Activated CD8-positive, alpha-beta T cell treated with anti-CD3 and anti-CD28 coated beads for 36 hours (primary cell): ENCODE data around the gene DDX42. TPM values are rescaled to one million over a fixed set of nuclear protein-coding genes. Genes with fewer than 3 reads are reported as not detected.

Source experiments
- ATAC-seq: fragments of 200-7000 bp; cut with Tn5 transposase; one replicate; pipeline ENCODE4 v1.10.0; 2021; ENCODE audit warnings: mild to moderate bottlenecking, moderate library complexity
- CTCF ChIA-PET: fragments of 350-600 bp; sonication (Branson Sonifier 250); formaldehyde crosslinking; loops from one replicate; lab custom pipeline; 2021; ENCODE audit warnings: antibody characterized with exemption; lab: Charles Lee
- POLR2A ChIA-PET: fragments of 350-600 bp; sonication (Branson Sonifier 250); formaldehyde crosslinking; loops from one replicate; lab custom pipeline; 2021; ENCODE audit warnings: antibody characterized with exemption; lab: Charles Lee
- DNase-seq: peaks from one replicate; pipeline ENCODE4 v3.0.0-alpha.2; 2020
- H3K27ac Mint-ChIP-seq: one replicate; pipeline ENCODE4 v1.8.0; 2021; ENCODE audit warnings: mild to moderate bottlenecking, mixed read lengths
- H3K27me3 Mint-ChIP-seq: one replicate; pipeline ENCODE4 v1.8.0; 2021; ENCODE audit warnings: mixed read lengths
- H3K36me3 Mint-ChIP-seq: one replicate; pipeline ENCODE4 v1.8.0; 2021; ENCODE audit warnings: low read depth, mixed read lengths
- H3K4me1 Mint-ChIP-seq: one replicate; pipeline ENCODE4 v1.8.0; 2021; ENCODE audit warnings: low read depth, mixed read lengths
- H3K4me3 Mint-ChIP-seq: one replicate; pipeline ENCODE4 v1.8.0; 2021; ENCODE audit warnings: mild to moderate bottlenecking, moderate library complexity, mixed read lengths
- H3K9me3 Mint-ChIP-seq: one replicate; pipeline ENCODE4 v1.8.0; 2021; ENCODE audit warnings: mixed read lengths
- CTCF ChIP-seq: fragments of 200-600 bp; IDR thresholded peaks from one replicate; pipeline ENCODE4 v1.8.0; 2022; ENCODE audit warnings: antibody characterized with exemption, mild to moderate bottlenecking
- intact Hi-C: fragments of 100-400 bp; cut with micrococcal nuclease; formaldehyde crosslinking; loops from one replicate; pipeline ENCODE4 v1.10.0; 2022
- total RNA-seq, 2 experiments: library from RNA; stranded (reverse); gene quantifications; one replicate each; pipeline ENCODE4 v1.2.3, GENCODE V29; 2021

Gene DDX42
- total RNA-seq, 2 experiments from 2014 or later = 91.9 to 96.0 TPM

- no peak for TF ChIP-seq CTCF
- H3K27me3 Mint-ChIP-seq = no peaks in the 10 kb centered on the region
- ATAC-seq = peak; percentile 96
- ChIA-PET POLR2A (interaction anchor here (0.7 to 2.0 kb wide), 23 partner anchors 8 to 187 kb away, joined by 3 to 25 read pairs (median 4); partner anchors contain the start of genes CCDC47, DDX42, LIMD2 and PSMC5), CTCF (interaction anchor here (0.7 to 1.3 kb wide), 6 partner anchors 9 to 118 kb away, joined by 3 to 5 read pairs (median 4); partner anchors contain the start of gene FTSJ3)
- H3K36me3 Mint-ChIP-seq = peaks cover 11% of the 10 kb centered on the region
- peak; percentile 99 for DNase-seq
- no peaks in the 10 kb centered on the region for H3K9me3 Mint-ChIP-seq
- H3K4me1 Mint-ChIP-seq = peaks cover 21% of the 10 kb centered on the region
- intact Hi-C loops = loop anchor here (2.0 to 5.0 kb wide), 2 partner anchors 31 to 34 kb away; partner anchors contain the start of gene CCDC47
- H3K27ac Mint-ChIP-seq = peak within 1 kb of the TSS; percentile 96
- peak within 1 kb of the TSS; percentile 94 for H3K4me3 Mint-ChIP-seq
These were observed 32.4 kb upstream of the DDX42 start, which contains the start of gene STRADA for GRCh38 chr17:63741408-63742173. Gene STRADA (minus strand): TSS chr17:63741799. CDS start chr17:63728369, 13,430 bp downstream.

- peak; percentile 73 for ATAC-seq
- ChIA-PET POLR2A (interaction anchor here (0.7 to 3.1 kb wide), 4 partner anchors 10 to 54 kb away, joined by 3 to 14 read pairs (median 3); no protein-coding TSS in a partner anchor), CTCF (interaction anchor here (0.8 to 1.7 kb wide), 4 partner anchors 11 to 326 kb away, joined by 3 to 4 read pairs (median 4); no protein-coding TSS in a partner anchor)
- Mint-ChIP-seq H3K36me3 (peaks cover 41% of the 10 kb centered on the region), H3K27me3 (no peaks in the 10 kb centered on the region), H3K4me1 (peaks cover 19% of the 10 kb centered on the region), H3K9me3 (no peaks in the 10 kb centered on the region), H3K4me3 (peak overlapping the region; percentile 57), H3K27ac (peak overlapping the region; percentile 86)
- TF ChIP-seq CTCF = no peak
- intact Hi-C loops = no loop called here
- peak; percentile 43 for DNase-seq
These were observed 22.2 kb upstream of the DDX42 start for GRCh38 chr17:63751806-63752205.

GRCh38 chr17:63752707-63753106, 21.3 kb upstream of the DDX42 start:
- Mint-ChIP-seq H3K4me1 (peaks cover 19% of the 10 kb centered on the region), H3K4me3 (no peak overlapping the region), H3K36me3 (peaks cover 46% of the 10 kb centered on the region), H3K9me3 (no peaks in the 10 kb centered on the region), H3K27me3 (no peaks in the 10 kb centered on the region), H3K27ac (no peak overlapping the region)
- DNase-seq (no peak), ATAC-seq (no peak)
- ChIA-PET CTCF (interaction anchor here (0.8 to 1.7 kb wide), 5 partner anchors 10 to 327 kb away, joined by 3 to 4 read pairs (median 3); partner anchors contain the start of gene CCDC47), POLR2A (interaction anchor here (0.7 to 3.1 kb wide), 5 partner anchors 9 to 55 kb away, joined by 3 to 14 read pairs (median 3); no protein-coding TSS in a partner anchor)
- TF ChIP-seq CTCF = no peak
- intact Hi-C loops = no loop called here

GRCh38 chr17:63753215-63753614, 20.8 kb upstream of the DDX42 start:
- H3K36me3 Mint-ChIP-seq = peaks cover 51% of the 10 kb centered on the region
- CTCF ChIA-PET = interaction anchor here (1.0 to 1.7 kb wide), 3 partner anchors 9 to 327 kb away, joined by 3 to 4 read pairs (median 3); partner anchors contain the start of gene CCDC47
- DNase-seq (no peak), ATAC-seq (no peak)
- H3K9me3 Mint-ChIP-seq = no peaks in the 10 kb centered on the region
- no peaks in the 10 kb centered on the region for H3K27me3 Mint-ChIP-seq
- H3K4me1 Mint-ChIP-seq = peaks cover 19% of the 10 kb centered on the region
- H3K27ac Mint-ChIP-seq = no peak overlapping the region
- no peak for TF ChIP-seq CTCF
- no peak overlapping the region for H3K4me3 Mint-ChIP-seq
- intact Hi-C loops = no loop called here
- POLR2A ChIA-PET = interaction anchor here (0.6 to 1.2 kb wide), 3 partner anchors 11 to 733 kb away, joined by 3 to 4 read pairs (median 3); no protein-coding TSS in a partner anchor
